GM06990 (cell line): Measurements from ENCODE around the gene POMP.
A peak's percentile ranks its signal among the peaks of the same experiment; 100 is the strongest.

ENCODE experiments used
- DNase-seq: peaks from one replicate; pipeline ENCODE4 v3.0.0-alpha.2; 2011; ENCODE audit not compliant: insufficient read length; ENCODE audit errors: extremely low read depth
- H3K27me3 ChIP-seq: replicated peaks from 2 replicates; pipeline ENCODE4 v1.6.0; 2011; ENCODE audit warnings: low read length; ENCODE audit not compliant: control insufficient read depth, insufficient read depth
- H3K36me3 ChIP-seq: 2 replicates; pipeline ENCODE4 v1.5.1; 2011; ENCODE audit warnings: low read length; ENCODE audit not compliant: control insufficient read depth, insufficient read depth
- H3K4me3 ChIP-seq: replicated peaks from 2 replicates; pipeline ENCODE4 v1.5.1; 2011; ENCODE audit warnings: low read depth, mild to moderate bottlenecking, control low read depth, low read length
- TF ChIP-seq, protein P1 (sequence below): IDR thresholded peaks from 2 replicates; pipeline ENCODE4 v1.5.1; 2011; ENCODE audit warnings: low read length, control low read depth, mild to moderate bottlenecking, inconsistent platforms; ENCODE audit not compliant: insufficient read depth, poor library complexity, severe bottlenecking

Gene POMP

DNA sequence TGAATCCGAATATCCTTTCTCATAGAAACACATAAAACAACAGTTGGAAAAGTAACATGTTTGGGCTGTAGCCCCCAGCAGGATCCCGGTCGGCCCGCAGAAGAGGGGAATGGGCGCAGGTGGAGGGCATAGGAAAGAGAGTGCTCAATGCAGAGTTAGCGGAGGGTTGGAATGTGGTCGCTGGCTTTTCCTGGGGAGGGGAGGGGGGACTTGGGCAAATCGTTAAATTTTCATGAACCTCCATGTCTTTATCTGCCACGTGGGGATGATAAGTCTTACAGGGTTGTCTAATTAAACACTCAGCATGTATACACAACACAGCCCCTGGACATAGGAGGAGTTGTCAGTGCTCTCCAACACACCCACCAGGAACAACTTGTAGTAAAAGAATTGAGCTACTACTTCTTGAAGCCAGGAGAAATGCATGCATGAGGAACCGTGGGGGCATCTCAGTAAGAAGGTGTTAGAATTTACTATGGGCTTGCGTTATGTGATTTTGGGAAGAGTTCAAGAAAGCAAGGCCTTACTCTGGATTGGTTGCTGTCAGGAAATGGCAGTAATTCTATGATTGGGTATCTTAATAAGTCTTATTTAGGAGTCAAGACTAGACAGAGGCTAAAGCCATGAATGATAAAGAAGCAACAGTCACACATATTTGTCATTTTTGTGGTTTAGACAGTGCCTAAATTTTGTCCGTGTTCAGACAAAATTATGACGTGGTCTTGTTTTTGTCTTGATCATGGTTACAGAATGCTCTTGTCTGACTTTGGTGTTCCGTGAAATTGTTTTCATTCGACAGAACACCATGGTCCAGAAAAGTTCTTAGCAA is 60.5 kb downstream of the POMP start:
- TF ChIP-seq, protein P1, sequence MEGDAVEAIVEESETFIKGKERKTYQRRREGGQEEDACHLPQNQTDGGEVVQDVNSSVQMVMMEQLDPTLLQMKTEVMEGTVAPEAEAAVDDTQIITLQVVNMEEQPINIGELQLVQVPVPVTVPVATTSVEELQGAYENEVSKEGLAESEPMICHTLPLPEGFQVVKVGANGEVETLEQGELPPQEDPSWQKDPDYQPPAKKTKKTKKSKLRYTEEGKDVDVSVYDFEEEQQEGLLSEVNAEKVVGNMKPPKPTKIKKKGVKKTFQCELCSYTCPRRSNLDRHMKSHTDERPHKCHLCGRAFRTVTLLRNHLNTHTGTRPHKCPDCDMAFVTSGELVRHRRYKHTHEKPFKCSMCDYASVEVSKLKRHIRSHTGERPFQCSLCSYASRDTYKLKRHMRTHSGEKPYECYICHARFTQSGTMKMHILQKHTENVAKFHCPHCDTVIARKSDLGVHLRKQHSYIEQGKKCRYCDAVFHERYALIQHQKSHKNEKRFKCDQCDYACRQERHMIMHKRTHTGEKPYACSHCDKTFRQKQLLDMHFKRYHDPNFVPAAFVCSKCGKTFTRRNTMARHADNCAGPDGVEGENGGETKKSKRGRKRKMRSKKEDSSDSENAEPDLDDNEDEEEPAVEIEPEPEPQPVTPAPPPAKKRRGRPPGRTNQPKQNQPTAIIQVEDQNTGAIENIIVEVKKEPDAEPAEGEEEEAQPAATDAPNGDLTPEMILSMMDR: no peak
- no peak for DNase-seq
- H3K27me3 ChIP-seq: no peaks in the 10 kb centered on the region
- peak overlapping the region; percentile 84 for H3K4me3 ChIP-seq
- no peaks in the 10 kb centered on the region for H3K36me3 ChIP-seq

DNA sequence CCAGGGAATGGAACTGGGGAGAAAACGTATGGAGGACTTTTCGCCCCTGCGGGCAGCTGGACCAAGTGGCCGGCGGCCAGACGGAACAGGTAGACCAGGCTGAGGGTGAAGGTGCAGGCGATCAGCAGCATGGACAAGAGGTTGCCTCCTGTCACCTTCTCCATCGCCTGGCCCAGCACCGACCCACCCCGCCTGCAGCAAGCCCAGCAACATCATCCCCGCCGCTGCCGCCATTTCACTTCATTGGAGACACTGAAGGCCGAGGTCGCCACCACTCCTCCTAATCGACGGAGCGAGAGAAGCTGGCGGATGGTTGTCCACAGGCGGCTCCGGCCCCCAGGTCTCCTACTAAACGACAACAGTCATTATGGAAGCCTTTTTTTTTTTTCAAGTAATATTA is 64.9 kb downstream of the POMP start:
- no peak overlapping the region for H3K4me3 ChIP-seq
- H3K27me3 ChIP-seq: no peaks in the 10 kb centered on the region
- no peak for DNase-seq
- no peaks in the 10 kb centered on the region for H3K36me3 ChIP-seq
- TF ChIP-seq, protein P1: no peak

DNA sequence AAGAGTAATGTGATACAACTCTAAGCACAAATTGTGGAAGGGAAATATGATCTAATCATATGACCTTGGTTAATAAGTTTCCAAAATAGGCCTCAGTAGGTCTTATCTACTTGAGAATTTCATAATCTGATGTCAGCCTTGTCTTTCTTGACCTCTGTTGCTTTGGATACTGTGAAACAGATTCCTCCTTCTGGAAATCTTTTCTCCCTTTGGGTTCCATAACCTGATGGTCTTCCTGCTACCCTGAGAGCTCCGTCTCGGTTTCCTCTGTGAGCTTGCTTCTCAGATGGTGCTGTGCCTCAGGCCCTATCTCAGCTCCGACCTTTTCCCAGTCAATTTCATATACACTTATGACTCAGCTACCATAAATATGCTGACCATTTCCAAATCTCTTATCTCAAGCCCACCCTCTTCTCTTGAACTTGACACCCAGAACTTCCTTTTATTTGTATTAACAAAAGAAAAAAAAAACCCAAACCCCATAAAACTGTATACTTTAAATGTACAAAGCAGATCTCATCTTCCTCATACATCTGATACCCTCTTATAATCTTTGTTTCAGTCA is 66.2 kb downstream of the POMP start:
- no peaks in the 10 kb centered on the region for H3K27me3 ChIP-seq
- H3K4me3 ChIP-seq: no peak overlapping the region
- no peak for DNase-seq
- TF ChIP-seq, protein P1: no peak
- no peaks in the 10 kb centered on the region for H3K36me3 ChIP-seq
